GM18861 (cell line): ENCODE data around the gene LRRN2.

Experiments used
- ATAC-seq: cut with Tn5 transposase; IDR thresholded peaks from one replicate; pipeline ENCODE4 v1.9.1; 2021; ENCODE audit not compliant: unreplicated experiment

The LRRN2 gene

DNA sequence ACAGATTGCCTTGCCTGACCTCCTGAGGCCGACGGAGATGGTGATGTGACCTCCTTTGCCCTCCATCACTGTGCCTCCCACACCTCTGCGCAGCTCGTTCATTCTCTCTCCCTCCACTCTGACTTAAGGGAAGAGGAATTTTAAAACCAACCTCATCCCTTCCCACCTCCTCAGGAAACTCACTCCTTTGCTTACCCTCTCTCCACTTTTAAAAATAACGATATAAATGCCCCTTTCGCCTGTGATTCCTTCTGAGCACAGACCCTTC is 21.2 kb downstream of the LRRN2 start:
- ATAC-seq, result no peak

- no peak for ATAC-seq
Observed at GRCh38 chr1:204663644-204664383, 21.7 kb downstream of the LRRN2 start.

DNA sequence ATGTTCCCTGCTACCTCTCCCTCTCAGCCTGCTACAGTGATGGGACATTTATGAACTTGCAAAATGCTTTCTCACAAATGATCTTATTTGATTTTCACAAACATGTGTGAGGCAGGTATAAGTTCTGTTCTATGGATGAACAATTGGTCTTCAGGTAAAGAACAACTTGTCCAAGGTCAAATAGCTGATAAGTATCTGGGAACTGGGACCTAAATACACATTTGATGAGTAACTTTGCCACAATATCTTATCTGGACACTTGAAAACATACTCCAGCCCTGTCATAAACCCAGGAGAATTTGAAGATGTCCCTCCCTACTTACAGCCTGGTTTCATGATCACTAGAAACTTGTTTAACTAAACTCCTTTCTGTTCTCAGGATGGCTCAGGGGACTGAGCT is 23.0 kb downstream of the LRRN2 start:
- no peak for ATAC-seq

GRCh38 chr1:204660509-204660908 is 25.0 kb downstream of the LRRN2 start:
- ATAC-seq, result no peak

DNA sequence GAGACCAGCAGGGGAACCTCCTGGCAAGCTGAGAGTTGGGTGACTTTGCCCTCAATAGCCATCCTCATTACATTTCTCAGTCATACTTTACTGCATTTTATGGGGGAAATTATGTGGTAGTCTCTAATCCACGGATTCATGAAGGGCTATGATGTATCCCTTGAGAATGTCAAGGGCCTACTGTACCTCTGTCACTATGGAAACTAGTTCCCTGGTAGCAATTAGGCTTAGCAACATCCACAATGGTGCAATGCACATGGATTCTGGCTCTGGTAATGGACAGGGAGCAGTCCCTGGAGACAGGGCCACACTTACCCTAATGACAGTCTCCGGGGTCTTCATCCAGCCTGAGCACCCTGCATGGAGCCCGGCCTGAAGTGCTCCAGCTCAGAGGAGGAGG is 26.5 kb downstream of the LRRN2 start:
- ATAC-seq, result no peak

- ATAC-seq, result no peak
Observed at GRCh38 chr1:204658295-204658694, 27.2 kb downstream of the LRRN2 start.

- ATAC-seq, result no peak
Observed at GRCh38 chr1:204653590-204654340, 31.8 kb downstream of the LRRN2 start.

GRCh38 chr1:204652497-204652896 is 33.0 kb downstream of the LRRN2 start:
- no peak for ATAC-seq

DNA sequence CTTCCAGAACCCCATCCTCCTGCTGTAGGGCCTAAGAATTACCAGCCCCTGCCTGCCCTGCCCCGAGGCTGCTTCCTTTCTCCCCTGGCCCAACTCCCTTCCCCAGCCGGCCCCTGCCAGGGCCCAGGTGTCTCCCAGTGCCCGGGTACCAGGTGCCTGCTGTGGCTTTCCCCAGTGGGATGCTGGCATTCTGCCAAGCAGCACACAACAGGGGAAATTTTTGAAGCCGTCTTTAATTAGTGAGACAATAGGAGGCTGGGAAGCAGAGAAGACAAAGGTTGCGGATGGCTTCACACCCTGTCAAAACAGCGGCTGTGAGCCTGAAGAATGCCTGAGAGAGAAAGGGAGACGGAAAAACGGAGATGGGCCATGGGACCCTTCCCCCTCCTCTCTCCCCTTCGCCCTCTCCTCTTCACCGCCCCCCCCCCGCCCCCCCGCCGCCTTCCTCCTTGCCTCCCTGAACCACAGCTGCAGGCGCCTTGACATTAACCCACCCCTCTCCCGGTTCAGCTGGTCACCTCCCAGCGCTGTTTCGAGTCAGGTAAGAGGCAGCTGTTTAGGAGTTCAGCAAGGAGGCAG is 33.6 kb downstream of the LRRN2 start:
- ATAC-seq, result no peak

GRCh38 chr1:204650911-204651570 is 34.5 kb downstream of the LRRN2 start:
- ATAC-seq, result no peak

DNA sequence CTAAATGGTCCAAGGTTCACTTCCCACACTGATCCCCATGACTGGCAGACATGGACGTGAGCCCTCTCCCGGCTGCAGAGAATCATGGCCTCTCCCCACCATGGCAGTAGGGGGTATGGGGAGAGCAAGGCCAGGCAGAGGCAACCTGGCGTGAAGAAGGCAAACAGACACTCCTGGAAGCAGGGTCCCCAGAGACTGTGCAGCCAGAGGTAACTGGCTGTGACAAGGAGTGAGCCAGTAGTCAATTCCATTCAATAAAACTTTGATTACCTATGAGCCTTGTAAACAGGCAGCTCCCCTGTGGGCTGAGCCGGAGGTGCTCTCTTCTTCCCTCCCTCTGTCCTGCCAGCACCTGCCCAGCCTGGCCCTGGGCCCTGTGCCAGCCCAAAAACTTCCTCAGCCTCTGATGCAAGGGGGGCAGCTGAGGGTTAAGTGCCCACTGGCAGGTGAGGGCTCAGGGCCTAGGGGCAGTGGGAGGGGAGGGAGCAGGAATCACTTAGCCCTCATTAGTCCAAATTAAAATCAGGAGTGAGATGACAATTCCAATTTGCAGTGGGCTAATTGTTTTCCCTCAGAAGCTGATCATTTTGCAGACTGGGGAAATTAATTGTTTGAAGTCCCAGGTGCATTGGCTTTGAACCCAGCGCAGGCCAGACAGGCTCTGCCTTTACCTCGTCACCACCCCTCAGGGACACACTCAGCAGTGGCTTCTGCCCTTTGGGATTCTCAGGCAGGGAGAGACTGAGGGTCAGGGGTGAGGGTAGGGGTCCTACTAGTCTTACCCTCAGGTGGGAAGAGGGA is 35.6 kb downstream of the LRRN2 start:
- no peak for ATAC-seq

GRCh38 chr1:204648576-204648975 is 37.0 kb downstream of the LRRN2 start:
- ATAC-seq, result no peak

DNA sequence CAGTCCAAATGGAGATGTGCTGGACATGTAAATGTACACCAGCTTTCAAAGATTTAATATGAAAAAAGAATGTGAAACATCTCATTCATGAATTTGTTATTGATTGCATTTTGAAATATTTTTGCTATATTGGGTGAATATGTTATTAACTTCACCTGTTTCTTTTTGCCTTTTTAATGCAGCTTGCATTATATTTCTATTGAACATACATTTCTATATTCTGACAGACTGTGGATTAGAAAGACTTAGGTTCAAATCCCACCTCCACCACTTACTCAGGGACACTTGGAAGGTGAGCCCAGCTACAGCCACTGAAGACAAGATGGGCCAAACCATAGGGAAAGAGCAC is 37.8 kb downstream of the LRRN2 start:
- ATAC-seq, result no peak

DNA sequence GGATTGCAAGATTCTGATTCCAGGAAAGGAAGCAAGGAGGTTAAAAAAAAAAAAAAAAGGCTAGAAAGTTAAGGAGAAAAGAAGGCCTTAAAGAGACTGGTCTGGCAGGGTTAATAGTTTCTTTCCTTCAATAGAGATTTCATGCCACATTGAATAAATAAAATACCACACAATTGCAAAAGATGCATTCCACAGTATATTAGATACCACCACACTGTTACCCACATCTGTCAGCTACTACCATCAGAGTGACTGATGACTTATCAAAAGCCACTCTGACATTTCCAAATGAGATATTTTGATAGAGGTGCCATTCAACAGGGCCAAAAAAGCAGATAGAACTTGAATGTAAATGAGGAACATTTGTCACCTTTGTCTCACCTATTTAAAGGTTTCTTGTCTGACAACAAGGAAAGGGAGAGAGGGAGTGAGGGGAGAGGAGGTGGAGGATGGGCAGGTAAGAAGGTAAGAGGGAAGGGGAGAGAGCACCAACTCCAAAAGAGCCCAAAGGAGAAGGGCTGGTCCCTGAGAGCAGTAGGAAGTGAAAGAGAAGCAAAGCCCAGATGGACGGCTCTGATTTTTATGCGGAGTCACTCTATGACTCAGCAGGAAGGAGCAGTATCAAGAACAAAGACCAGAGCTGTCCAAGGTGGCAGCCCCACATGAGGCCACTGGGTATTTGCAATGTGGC is 38.3 kb downstream of the LRRN2 start:
- ATAC-seq, result no peak

DNA sequence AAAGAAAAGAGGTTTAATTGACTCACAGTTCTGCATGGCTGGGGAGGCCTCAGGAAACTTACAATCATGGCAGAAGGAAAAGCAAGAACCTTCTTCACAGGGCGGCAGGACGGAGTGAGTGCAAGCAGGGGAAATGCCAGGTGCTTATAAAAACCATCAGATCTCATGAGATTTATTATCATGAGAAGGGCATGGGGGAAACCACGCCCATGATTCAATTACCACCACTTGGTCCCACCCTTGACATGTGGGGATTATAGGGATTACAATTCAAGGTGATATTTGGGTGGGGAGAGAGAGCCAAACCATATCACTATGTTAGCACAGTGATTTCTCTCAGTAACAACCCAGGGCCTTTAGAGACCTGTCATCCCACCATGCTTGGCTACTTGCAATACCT is 39.9 kb downstream of the LRRN2 start:
- no peak for ATAC-seq

- no peak for ATAC-seq
Observed at GRCh38 chr1:204645251-204645650, 40.3 kb downstream of the LRRN2 start.

DNA sequence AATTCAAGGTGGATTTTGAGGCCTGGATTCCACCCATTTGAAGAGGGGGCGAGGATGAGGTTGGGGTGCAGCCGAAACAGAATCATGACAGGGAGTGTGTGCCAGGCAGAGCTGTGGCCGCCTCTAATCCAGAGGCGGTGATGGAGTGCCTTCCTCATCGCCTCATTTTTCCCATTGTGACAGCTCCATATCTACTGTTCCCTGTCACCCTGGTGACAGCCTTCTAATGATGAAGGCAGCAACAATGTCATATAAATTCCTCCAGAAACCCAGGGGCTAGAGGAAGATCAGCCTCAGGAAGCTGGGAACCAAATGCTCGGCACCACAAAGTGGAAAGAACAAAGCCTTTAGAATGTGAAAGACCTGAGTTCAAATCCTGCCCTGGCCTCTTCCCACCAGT is 42.0 kb downstream of the LRRN2 start:
- no peak for ATAC-seq

- no peak for ATAC-seq
Observed at GRCh38 chr1:204641936-204642335, 43.6 kb downstream of the LRRN2 start.

- ATAC-seq, result no peak
Observed at GRCh38 chr1:204641455-204641854, 44.1 kb downstream of the LRRN2 start.

- no peak for ATAC-seq
Observed at GRCh38 chr1:204640578-204640977, 45.0 kb downstream of the LRRN2 start.
